TTC549 (cell line): Measurements from ENCODE around the gene EIF3B.
"Not testable (repeated sequence)": the region's sequence is repeated elsewhere in the genome, so short reads cannot be mapped to it uniquely, and the experiment has no call there.

ENCODE experiments used
- FAIRE-seq: peaks from 2 replicates; lab custom pipeline; 2012; peaks lifted over from hg19 to GRCh38; lab: Jason Lieb, UNC

The EIF3B gene

DNA sequence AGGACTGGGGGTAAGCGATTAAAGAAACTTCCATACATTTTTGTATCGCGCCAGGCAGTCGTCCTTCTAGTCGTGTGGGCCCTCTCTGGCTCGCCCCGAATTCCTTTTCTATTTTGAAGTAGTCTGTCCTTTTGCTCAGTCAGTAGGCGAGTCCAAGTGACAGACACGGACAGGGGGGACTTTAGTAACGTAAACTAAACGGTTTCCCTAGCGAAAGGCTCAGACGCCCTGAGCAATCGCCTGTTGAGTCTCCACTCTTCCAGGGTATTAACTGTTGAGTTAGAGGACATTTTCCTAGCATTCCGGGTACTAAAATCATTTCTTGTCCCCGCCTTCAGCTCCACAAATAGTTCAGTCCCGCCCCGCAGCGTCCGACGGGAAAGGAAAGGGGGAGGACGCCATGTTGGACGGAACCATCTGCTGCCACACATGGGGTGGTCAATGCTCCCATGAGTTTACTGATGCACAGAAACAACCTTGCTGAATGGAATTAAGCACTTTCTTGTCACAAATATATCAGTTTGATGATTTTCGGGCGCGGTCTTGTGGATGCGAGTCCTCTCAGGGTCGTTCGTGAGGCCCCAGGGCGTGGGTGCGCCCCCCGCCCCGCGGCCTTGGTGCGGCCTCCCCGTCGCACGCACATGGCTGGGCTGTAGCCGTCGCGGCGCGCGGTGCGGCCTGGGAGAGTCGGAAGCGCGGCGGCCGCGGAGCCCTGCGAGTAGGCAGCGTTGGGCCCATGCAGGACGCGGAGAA is at the start of gene EIF3B:
Gene EIF3B (plus strand): TSS at position 642 of the 753 bp plus-strand sequence. CDS start 95 bp downstream, at position 737.
- no peak for FAIRE-seq

DNA sequence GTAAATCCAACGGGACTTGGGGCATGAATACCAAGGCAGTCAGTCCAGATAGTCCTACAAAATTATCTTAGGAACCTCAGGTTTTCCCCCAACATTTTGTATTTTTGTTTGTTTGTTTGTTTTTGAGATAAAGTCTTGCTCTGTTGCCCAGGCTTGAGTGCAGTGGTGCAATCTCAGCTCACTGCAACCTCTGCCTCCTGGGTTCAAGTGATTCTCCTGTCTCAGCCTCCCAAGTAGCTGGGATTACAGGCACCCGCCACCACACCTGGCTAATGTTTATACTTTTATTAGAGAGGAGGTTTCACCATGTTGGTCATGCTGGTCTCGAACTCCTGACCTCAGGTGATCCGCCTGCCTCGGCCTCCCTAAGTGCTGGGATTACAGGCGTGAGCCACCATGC is 49.4 kb upstream of the EIF3B start:
- not testable (repeated sequence) for FAIRE-seq

DNA sequence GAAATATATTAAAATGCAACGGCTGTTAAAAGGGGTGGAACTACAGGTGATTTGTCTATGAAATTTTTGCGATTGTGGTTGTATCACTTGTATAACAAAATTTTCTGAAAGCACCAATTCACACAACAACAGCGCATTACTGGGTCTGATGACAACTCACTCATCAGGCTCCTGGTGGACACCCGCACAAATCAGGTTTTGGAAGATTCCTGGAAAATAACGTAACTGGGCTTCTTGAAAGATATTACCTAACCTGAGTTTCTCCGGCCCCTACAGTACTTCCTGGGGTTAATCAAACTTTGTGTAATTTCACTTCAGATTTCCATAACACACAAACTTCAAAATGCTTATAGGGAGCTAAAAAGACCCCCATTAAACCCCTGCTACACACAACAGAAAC is 47.9 kb upstream of the EIF3B start:
- no peak for FAIRE-seq

DNA sequence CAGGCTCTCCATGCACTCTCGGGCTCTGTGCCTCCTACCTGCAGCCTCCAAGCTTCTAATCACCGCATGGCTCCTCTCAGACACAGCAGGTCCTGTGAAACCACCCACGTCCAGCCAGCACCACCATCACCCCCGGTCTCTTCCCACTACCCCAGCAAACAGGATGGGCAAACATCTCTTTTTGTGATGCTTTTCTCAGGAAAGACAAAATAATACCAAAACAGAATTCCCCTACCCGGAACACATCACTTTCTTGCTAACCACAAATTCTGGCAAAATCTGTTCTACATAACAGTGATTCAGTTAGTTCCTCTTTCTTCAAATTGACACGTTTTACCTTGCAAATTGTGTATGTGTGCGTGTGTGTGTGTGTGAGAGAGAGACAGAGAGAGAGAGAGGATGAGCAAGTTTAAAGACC is 46.9 kb upstream of the EIF3B start:
- FAIRE-seq = no peak

DNA sequence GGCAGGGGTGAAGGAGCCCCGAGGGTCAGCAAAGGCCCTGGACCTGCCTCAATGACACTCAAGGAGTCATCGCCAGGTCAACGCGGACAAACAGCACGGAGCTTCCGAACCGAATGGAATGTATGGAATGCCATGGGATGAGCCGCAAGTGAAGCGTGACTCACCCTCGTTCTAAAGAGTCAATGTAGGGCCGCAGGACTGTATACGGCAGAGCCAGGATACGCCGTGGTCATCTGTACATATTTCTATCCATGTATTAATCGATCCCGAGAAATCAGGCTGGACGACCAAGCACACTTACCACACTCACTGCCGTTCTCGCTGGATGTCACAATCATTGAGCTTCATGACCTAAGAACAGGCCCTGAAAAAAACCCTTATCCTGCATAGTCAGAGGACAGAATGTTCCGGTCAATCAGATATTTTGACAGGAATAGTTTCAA is 44.7 kb upstream of the EIF3B start:
- FAIRE-seq = no peak

DNA sequence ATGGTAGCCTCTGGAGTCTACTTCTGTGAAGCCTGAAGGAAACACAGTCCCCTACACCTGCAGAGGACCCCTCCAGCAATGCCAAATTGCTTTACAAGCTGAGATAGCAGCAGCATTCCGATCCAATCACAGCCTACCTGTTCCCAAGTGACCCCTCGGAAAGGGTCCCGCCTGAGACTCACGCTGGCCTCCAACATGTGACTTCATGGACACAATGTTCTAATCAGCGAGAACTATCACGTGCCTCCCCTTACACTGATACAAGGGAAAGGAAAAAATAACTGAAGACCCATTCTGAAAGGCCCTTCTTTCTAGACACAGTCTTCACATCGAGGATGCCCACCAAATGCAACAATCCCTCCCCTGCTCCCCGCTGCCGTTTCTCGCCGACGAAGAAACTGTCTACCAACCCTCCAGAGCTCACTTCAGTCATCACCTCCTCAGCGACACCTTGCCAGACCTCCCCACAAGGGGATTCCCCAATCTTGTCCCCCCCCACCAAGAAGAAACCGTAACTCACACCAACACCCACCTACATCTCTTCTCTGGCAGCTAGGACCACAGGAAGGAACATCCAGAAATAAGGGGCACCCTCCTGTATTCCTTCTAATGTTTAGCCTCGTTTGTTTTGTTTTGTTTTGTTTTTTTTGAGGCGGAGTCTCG is 42.2 kb upstream of the EIF3B start:
- no peak for FAIRE-seq

DNA sequence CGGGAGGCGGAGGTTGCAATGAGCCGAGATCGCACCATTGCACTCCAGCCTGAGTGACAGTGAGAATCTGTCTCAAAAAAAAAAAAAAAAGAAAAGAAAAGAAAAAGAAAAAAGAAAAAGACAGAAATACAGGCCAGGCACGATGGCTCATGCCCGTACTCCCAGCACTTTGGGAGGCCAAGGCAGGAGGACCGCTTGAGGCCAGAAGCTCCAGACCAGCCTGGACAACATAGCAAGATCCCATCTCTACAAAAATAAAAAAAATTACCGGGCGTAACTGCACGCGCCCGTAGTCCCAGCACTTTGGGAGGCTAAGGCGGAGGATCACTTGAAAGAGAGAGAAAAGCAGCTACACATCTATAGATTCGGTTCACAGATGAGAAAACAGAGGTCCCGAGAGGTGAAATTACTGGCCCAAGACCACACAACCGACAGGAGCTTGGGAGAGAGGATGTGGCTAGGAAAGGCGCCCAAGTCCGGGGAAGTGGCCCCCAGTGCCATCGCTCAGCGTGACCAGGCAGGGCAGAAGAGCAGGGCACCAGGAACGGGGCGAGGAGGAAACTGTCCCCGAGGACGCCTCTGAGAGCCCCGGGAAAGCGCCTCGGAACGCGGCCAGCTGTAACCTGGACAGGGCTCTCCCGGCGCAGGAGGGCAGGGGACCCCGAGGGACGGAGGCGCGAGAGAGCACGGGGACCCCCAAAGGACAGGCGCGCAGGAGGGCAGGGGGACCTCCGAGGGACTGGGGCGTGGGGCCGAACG is 41.0 kb upstream of the EIF3B start:
- FAIRE-seq = no peak

DNA sequence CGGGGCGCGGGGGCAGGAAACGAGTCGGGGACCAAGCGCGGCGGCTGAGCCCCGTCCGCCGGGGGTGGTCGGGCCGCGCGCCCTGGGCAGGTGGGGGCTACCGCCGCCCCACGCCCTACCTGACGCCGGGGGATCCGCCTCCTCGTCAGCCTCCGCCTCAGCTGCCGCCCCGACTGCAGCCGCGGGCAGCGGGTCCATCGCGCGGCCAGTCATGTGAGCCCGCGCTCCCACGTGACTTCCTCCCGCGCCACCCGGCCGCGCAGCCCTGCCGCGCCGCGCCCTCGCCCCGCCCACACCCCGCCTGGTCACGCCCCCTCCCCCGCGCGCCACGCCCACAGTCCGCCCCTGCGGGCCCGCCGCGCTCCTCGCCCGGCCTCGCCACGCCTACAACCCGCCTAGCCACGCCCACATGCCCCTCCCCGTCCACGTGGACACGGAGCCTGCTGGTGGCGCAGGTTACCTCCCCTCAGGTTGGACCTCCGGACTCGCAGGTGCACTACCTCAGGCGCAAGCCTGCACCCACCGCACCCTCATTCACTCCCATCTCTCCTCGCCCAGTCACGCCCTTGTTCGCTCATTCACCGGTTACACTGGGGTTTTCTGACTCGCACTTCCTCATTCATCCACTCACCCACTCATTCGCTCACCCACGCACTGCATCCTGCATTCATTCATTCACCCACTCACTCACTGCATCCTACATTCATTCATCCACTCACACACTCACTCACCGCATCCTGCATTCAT is 40.2 kb upstream of the EIF3B start, which contains the start of gene SNX8:
Gene SNX8 (minus strand): TSS at position 233 of the 747 bp plus-strand sequence. CDS start 20 bp downstream, at position 213.
- FAIRE-seq = no peak

DNA sequence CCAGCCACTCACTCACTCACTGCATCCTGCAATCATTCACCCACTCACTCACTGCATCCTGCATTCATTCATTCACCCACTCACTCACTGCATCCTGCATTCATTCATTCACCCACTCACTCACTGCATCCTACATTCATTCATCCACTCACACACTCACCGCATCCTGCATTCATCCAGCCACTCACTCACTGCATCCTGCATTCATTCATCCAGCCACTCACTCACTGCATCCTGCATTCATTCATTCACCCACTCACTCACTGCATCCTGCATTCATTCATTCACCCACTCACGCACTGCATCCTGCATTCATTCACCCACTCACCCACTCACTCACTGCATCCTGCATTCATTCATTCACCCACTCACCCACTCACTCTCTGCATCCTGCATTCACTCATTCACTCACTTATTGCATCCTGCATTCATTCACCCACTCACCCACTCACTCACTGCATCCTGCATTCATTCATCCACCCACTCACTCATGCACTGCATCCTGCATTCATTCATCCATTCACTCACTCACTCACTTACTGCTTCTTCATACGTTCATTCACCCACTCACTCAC is 39.6 kb upstream of the EIF3B start:
- FAIRE-seq = not testable (repeated sequence)

DNA sequence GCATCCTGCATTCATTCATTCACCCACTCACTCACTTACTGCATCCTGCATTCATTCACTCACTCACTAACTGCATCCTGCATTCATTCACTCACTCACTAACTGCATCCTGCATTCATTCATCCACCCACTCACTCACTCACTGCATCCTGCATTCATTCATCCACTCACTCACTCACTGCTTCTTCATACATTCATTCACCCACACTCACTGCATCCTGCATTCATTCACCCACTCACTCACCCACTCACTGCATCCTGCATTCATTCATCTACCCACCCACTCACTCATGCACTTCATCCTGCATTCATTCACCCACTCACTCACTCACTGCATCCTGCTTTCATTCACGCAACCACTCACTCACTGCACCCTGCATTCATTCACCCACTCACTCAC is 38.8 kb upstream of the EIF3B start:
- no peak for FAIRE-seq

DNA sequence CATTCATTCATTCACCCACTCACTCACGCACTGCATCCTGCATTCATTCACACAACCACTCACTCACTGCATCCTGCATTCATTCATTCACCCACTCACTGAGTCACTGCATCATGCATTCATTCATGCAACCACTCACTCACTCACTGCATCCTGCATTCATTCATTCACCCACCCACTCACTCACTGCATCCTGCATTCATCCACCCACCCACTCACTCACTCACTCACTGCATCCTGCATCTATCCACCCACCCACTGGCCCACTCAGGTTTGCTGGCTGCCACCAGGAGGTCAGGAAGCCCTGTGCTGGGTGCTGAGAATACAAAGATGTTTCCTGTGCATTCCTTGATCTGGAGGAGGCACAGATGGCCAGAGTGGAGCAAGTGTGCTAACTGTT is 38.0 kb upstream of the EIF3B start:
- no peak for FAIRE-seq

DNA sequence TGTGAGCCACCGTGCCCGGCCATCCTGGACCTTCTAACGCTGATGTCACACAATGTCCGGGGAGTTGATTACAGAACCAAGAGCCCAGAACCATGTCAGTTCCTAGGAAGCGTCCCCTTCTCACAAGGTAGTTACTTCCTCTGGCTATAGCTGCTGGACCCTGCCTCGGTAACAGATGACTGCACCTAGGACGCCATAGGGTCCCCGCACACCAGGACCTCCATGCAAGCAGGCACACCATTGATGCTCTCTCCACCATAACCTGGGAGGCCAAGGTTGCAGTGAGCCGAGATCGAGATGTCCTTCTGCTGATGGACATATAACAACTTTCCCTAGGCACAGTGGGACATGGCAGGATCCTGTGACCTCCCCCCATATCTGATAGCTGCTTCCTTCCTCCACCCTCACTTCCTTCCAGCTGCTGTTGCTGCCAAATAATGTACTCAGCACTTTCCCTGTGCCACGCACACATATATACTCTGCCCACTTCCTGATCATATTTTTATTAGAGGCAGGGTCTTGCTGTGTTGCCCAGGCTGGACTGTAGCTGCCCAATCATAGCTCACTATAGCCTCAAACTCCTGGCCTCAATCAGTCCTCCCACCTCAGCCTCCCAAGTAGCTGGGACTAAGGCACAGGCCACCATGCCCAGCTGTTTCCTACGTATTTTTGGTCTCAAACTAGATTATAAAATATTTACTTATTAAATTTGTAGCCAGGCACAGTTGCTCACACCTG is 36.9 kb upstream of the EIF3B start:
- no peak for FAIRE-seq

DNA sequence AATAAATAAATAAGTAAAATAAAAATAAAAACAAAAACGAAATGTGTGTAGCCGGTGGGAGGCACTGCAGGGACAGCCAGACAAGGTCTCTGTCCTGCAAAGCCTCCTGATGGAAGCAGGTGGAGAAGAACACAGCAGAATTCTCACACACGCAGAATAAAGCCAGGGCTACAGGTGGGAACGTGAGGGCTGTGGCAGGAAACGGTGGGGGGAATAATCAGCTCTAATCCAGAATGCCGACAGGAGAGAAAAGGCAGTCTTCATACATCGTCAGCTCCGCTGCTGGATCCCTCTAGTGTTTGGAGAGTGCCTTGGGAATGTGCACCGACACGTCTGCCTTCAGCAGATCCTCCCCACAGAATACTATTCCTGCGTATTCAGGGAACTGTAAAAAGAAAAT is 33.6 kb upstream of the EIF3B start:
- no peak for FAIRE-seq

DNA sequence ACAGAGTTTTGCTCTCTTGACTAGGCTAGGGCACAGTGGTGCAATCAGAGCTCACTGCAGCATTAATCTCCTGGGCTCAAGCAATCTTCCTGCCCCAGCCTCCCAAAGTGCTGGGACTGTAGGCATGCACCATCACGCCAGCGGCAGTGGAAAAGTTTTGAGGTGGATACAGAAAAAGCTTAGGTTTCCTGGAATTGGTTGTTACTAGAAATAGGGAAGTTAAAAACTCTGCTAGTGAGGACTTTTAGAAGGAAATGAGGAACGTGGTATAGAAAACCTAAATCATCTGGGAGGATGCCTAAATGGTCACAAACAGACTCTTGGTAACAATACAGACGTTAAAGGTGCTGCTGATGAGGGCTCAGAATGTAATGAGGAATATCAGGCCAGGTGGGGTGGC is 29.5 kb upstream of the EIF3B start:
- no peak for FAIRE-seq

DNA sequence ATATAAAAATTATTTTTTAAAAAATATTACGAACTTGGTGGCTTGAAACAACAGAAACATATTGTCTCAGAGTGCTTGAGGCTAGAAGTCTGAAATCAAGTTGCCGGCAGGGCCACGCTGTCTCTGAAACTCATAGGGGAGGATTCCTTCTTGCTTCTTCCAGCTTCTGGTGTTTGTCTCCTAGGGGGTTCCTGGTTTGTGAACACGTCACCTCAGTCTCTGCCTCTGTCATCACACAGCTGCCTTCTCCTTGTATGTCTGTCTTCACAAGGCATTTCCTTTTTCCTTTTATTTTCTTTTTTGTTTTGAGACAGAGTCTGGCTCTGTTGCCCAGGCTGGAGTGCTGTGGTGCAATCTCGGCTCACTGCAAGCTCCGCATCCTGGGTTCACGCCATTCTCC is 27.7 kb upstream of the EIF3B start:
- no peak for FAIRE-seq

DNA sequence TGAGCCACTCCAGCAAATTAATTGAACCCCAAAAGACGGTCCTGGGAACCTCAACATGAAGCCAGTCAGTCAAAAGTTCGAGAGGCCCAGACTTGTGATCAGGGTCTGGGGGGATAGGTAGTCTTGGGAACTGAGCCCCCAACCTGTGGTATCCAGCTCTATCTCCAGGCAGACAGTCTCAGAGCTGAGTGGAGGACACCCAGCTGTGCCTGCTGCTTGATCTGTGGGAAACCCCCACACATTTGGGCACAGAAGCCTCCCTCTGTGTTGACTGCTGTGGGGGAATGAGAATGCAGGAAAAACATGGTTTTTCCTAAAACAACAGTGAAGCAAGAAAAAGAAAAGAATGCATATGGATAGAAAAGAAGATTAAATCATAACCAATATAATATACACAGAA is 24.1 kb upstream of the EIF3B start:
- no peak for FAIRE-seq

DNA sequence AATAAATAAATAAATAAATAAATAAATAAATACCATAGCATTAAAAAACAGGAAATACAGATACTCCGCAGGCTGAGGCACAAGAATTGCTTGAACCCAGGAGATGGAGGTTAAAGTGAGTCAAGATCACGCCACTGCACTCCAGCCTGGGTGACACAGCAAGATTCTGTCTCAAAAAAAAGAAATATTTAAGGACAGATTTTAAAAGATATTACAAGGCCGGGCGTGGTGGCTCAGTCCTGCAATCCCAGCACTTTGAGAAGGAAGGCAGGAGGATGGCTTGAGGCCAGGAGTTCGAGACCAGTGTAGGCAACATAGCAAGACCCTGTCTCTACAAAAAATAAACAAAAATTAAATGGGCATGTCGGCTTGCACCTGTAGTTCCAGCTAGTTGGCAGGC is 22.9 kb upstream of the EIF3B start:
- no peak for FAIRE-seq

DNA sequence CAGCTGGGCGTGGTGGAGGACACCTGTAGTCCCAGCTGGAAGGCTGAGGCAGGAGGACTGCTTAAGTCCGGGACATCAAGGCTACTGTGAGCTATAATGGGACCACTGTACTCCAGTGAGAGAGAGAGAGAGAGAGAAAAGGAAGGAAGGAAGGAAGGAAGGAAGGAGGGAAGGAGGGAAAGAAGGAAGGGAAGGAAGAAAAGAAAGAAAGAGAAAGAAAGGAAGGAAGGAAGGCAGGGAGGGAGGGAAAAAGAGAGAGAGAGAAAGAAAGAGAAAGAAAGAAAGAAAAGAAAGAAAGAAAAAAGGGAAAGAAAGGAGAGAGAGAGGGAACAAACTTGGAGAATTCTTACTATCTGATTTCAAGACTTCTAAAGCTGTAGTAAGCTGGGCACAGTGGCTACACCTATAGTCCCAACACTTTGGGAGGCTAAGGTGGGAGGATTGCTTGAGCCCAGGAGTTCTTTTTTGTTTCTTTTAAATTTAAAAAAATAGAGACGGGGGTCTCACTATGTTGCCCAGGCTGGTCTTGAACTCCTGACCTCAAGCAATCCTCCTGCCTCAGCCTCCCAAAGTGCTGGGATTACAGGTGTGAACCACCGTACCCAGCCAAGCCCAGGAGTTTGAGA is 21.9 kb upstream of the EIF3B start:
- not testable (repeated sequence) for FAIRE-seq

DNA sequence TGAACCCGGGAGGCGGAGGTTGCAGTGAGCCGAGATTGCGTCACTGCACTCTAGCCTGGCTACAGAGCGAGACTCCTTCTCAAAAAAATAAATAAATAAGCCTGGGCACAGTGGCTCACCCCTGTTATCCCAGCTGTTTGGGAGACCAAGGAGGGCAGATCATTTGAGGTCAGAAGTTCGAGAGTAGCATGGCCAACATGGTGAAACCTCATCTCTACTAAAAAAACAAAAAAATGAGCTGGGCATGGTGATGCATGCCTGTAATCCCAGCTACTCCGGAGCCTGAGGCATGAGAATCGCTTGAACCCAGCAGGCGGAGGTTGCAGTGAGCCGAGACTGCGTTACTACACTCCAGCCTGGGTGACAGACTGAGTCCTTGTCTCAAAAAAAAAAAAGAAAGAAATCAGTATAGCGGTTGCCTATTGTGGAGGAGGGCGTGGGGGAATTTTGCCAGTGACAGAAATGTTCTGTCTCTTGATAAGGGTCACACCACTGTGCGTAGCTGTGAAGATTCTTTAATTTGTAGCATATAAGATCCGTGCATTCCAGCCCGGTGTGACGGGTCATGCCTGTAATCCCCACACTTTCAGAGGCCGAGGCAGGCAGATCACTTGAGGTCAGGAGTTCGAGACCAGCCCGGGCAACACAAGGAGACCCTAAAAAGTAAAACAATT is 17.9 kb upstream of the EIF3B start:
- FAIRE-seq = no peak
